ENCODE measurements around the gene STK4.
A peak's percentile ranks its signal among the peaks of the same experiment; 100 is the strongest.

STK4 gene

DNA sequence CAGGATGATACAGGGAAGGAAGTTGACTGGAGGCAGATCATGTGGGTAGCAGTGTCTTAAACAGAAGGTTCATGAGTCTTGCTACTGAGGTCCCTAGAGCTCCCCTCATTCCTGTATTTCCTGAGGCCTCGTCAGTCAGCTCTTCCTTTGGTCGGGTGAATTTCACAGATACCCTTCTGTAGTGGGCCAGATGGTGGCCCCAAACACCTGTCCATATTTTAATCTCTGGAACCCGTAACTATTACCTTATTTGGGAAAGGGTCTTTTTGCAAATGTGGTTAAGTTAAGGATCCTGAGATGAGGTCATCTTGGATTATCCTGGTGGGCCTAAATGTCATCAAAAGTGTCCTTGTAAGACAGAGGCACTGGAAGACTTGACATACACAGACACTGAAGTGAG lies 125.1 kb downstream of the STK4 start:
- ChIA-PET CTCF (interaction anchor here (1.7 to 11.4 kb wide), 2 partner anchors 19 to 47 kb away, joined by 7 to 183 read pairs; partner anchors contain the start of gene WFDC5), POLR2A (no interaction called here)
- TF ChIP-seq, protein P1, sequence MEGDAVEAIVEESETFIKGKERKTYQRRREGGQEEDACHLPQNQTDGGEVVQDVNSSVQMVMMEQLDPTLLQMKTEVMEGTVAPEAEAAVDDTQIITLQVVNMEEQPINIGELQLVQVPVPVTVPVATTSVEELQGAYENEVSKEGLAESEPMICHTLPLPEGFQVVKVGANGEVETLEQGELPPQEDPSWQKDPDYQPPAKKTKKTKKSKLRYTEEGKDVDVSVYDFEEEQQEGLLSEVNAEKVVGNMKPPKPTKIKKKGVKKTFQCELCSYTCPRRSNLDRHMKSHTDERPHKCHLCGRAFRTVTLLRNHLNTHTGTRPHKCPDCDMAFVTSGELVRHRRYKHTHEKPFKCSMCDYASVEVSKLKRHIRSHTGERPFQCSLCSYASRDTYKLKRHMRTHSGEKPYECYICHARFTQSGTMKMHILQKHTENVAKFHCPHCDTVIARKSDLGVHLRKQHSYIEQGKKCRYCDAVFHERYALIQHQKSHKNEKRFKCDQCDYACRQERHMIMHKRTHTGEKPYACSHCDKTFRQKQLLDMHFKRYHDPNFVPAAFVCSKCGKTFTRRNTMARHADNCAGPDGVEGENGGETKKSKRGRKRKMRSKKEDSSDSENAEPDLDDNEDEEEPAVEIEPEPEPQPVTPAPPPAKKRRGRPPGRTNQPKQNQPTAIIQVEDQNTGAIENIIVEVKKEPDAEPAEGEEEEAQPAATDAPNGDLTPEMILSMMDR (IDR thresholded peaks at IDR 0.05; ENCODE audit: control extremely low read depth, extremely low read depth, low read depth, missing control alignments): no peak
- no peak for DNase-seq (ENCODE audit: extremely low spot score)

- ChIA-PET CTCF (interaction anchor here (1.7 to 11.4 kb wide), 5 partner anchors 10 to 82 kb away, joined by 7 to 183 read pairs (median 24); partner anchors contain the start of gene WFDC5), POLR2A (no interaction called here)
- no peak for DNase-seq (ENCODE audit: extremely low spot score)
- TF ChIP-seq, protein P1 (IDR thresholded peaks at IDR 0.05; ENCODE audit: control extremely low read depth, extremely low read depth, low read depth, missing control alignments): no peak
Measured at GRCh38 chr20:45092898-45093297, 126.6 kb downstream of the STK4 start.

DNA sequence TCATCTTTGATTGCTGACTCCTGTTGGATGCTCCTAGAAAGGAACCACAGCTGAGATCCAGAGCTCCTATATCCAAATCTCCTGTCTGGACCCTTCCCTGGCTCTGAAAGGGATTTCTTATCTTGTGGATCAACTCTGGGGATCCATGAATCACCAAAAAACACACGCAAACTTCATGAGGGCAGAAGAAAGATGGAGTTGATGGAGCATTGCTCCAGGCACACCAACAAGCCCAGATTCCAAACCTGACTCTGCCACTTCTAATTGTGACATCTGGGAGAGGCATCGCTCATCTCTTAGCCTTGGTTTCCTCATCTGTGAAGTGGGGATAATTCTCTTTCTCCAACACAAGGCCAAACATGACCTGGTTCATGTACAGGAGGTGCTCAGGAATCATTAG lies 127.9 kb downstream of the STK4 start:
- ChIA-PET CTCF (interaction anchor here (0.8 to 11.4 kb wide), 14 partner anchors 12 to 677 kb away, joined by 3 to 183 read pairs (median 16); partner anchors contain the start of gene WFDC5), POLR2A (no interaction called here)
- TF ChIP-seq, protein P1 (IDR thresholded peaks at IDR 0.05; ENCODE audit: control extremely low read depth, extremely low read depth, low read depth, missing control alignments): no peak
- no peak for DNase-seq (ENCODE audit: extremely low spot score)

DNA sequence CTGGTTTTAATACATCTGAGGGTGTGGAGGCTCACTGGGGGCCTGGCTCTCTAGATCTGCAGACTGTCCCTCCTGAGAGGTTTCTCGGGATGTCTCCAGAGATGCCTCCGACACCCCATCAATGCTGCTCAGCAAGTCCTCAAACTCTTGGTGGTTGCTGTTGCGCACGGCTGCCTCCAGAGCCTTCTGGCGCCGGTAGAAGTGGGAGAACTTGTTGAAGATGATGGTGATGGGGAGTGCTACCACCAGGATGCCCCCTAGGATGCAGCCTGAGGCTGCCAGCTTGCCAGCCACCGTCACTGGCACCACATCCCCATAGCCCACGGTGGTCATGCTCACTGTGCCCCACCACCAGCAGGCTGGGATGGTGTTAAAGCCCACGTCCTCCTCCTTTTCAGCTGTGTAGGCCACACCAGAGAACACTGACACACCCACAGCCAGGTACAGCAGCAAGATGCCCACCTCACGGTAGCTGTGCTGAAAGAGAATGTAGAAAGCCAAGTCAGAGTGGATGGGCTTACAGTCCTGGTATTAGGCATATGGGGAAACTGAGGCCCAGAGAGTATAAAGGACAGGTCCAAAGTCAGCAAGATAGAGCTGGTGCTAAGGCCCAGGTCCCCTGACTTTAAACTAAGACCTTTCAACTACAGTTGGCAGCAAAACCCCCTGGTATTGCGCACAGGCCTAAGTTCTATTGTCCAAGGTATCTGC lies 128.7 kb downstream of the STK4 start:
- TF ChIP-seq, protein P1 (IDR thresholded peaks at IDR 0.05; ENCODE audit: control extremely low read depth, extremely low read depth, low read depth, missing control alignments): no peak
- no peak for DNase-seq (ENCODE audit: extremely low spot score)
- CTCF ChIA-PET: interaction anchor here (0.7 to 11.4 kb wide), 44 partner anchors 8 to 676 kb away, joined by 3 to 183 read pairs (median 6); partner anchors contain the start of genes STK4, TOMM34, WFDC12 and WFDC5
- POLR2A ChIA-PET: no interaction called here

GRCh38 chr20:45095805-45096238 lies 129.5 kb downstream of the STK4 start:
- TF ChIP-seq, protein P1 (IDR thresholded peaks at IDR 0.05; ENCODE audit: control extremely low read depth, extremely low read depth, low read depth, missing control alignments): peak; percentile 77
- peak; percentile 69 for DNase-seq (ENCODE audit: extremely low spot score)
- CTCF ChIA-PET: interaction anchor here (0.7 to 11.4 kb wide), 56 partner anchors 9 to 676 kb away, joined by 3 to 183 read pairs (median 5); partner anchors contain the start of genes STK4, TOMM34, WFDC12 and WFDC5
- POLR2A ChIA-PET: no interaction called here

DNA sequence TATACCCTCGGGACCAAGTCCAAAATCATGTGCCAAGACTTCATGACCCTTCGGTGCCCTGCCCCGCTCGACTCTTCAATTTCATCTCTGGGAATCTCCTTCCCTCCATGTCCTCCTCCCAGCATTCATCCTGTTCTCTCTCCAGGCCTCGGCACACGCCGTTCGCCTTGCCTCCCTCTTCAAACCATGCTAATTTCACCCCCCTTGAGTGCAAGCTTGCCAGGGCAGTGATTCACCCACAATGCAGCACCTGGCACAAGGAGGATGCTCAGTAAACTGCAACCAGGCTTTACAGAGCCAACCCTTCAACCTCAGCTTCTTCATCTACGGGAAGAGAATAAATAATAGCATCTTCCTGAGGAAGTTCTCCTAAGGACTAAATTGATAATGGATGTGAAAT lies 130.5 kb downstream of the STK4 start:
- ChIA-PET POLR2A (no interaction called here), CTCF (interaction anchor here (1.0 to 11.4 kb wide), 39 partner anchors 10 to 675 kb away, joined by 3 to 183 read pairs (median 6); partner anchors contain the start of genes STK4, TOMM34, WFDC12 and WFDC5)
- TF ChIP-seq, protein P1 (IDR thresholded peaks at IDR 0.05; ENCODE audit: control extremely low read depth, extremely low read depth, low read depth, missing control alignments): no peak
- no peak for DNase-seq (ENCODE audit: extremely low spot score)

Measured in GM10248 (cell line).